Lower lobe of right lung (tissue), 2 donors: ENCODE results near the gene ZG16B. TPM values are rescaled to one million over a fixed set of nuclear protein-coding genes. Genes with fewer than 3 reads are reported as not detected.
A peak's percentile ranks its signal among the peaks of the same experiment; 100 is the strongest.

Source experiments
- ATAC-seq, 2 donors: fragments of 200-7000 bp; cut with Tn5 transposase; one replicate each; pipeline ENCODE4 v1.9.1; 2020 to 2022; ENCODE audit warnings: mild to moderate bottlenecking in 2 of 2, moderate library complexity in 2 of 2
- DNase-seq: peaks from one replicate; pipeline ENCODE4 v3.0.0-alpha.2; 2020
- H3K27ac ChIP-seq: fragments of 200-600 bp; one replicate; pipeline ENCODE4 v1.8.0; 2022
- H3K27me3 ChIP-seq: fragments of 200-600 bp; one replicate; pipeline ENCODE4 v1.8.0; 2022; ENCODE audit warnings: low read depth
- H3K36me3 ChIP-seq: fragments of 200-600 bp; one replicate; pipeline ENCODE4 v1.8.0; 2022; ENCODE audit warnings: mild to moderate bottlenecking
- H3K4me1 ChIP-seq: fragments of 200-600 bp; one replicate; pipeline ENCODE4 v1.8.0; 2022
- H3K4me3 ChIP-seq: fragments of 200-600 bp; one replicate; pipeline ENCODE4 v1.8.0; 2022; ENCODE audit warnings: mild to moderate bottlenecking
- H3K9me3 ChIP-seq: fragments of 200-600 bp; one replicate; pipeline ENCODE4 v1.8.0; 2022
- CTCF ChIP-seq: fragments of 200-600 bp; IDR thresholded peaks from one replicate; pipeline ENCODE4 v1.8.0; 2022; ENCODE audit warnings: antibody characterized with exemption, mild to moderate bottlenecking
- intact Hi-C: fragments of 100-400 bp; cut with DNase I; formaldehyde crosslinking; loops from one replicate; pipeline ENCODE4 v1.11.0; 2022
- total RNA-seq: library from RNA; stranded (reverse); fragmentation: NEBNext Ultra II Directional; extraction: Animal tissue kit (Norgen Biotek cat#: 25700); gene quantifications from one replicate; pipeline ENCODE4 v1.2.1, GENCODE V29; 2021
- donor health status: DM: no; HTN: yes; CAD: no; lungs with severe emphysema.

ZG16B gene
- total RNA-seq, 1 donor from 2014 or later, result 4.5 TPM

DNA sequence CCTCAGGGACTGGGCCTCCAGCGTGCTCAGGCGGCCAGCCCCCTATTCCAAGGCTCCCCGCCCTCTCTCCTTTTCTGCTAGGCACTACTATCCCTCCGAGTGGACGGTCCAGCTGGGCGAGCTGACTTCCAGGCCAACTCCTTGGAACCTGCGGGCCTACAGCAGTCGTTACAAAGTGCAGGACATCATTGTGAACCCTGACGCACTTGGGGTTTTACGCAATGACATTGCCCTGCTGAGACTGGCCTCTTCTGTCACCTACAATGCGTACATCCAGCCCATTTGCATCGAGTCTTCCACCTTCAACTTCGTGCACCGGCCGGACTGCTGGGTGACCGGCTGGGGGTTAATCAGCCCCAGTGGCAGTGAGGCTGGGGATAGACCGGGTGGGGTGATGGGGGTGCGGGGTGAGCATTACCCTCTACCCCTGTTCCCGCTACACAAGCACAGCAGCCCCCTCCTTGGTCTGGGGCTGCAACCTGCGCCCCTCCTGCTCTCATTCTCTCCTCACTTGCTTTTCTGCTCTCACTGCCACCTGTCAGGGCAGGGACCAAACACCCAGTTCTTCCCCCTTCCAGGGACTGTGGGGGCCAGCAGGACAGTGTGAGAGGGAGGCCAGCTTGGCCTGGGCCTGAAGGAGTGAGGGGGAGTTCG is 30.8 kb upstream of the ZG16B start:
- H3K4me1 ChIP-seq, result no peaks in the 10 kb centered on the region
- H3K27ac ChIP-seq, result peak overlapping the region; percentile 64
- peaks cover 9% of the 10 kb centered on the region for H3K9me3 ChIP-seq
- peaks cover 12% of the 10 kb centered on the region for H3K27me3 ChIP-seq
- no peaks in the 10 kb centered on the region for H3K36me3 ChIP-seq
- intact Hi-C loops, result no loop called here
- no peak for TF ChIP-seq CTCF
- no peak overlapping the region for H3K4me3 ChIP-seq
- ATAC-seq, result peak; percentile 13 to 63
- peak; percentile 45 for DNase-seq

- intact Hi-C loops, result no loop called here
- TF ChIP-seq CTCF, result no peak
- H3K4me1 ChIP-seq, result no peaks in the 10 kb centered on the region
- peaks cover 11% of the 10 kb centered on the region for H3K9me3 ChIP-seq
- H3K36me3 ChIP-seq, result no peaks in the 10 kb centered on the region
- peaks cover 12% of the 10 kb centered on the region for H3K27me3 ChIP-seq
- DNase-seq (peak; percentile 65), ATAC-seq (peak; percentile 94 to 96)
- H3K27ac ChIP-seq, result peak overlapping the region; percentile 64
- H3K4me3 ChIP-seq, result no peak overlapping the region
Observed at GRCh38 chr16:2799859-2800226, 30.3 kb upstream of the ZG16B start.

- Histone ChIP-seq H3K27ac (no peak overlapping the region), H3K27me3 (peaks cover 9% of the 10 kb centered on the region), H3K36me3 (no peaks in the 10 kb centered on the region), H3K9me3 (peaks cover 11% of the 10 kb centered on the region), H3K4me3 (no peak overlapping the region), H3K4me1 (no peaks in the 10 kb centered on the region)
- TF ChIP-seq CTCF, result no peak
- DNase-seq (no peak), ATAC-seq (no peak)
- intact Hi-C loops, result no loop called here
Observed at GRCh38 chr16:2803545-2804195, 26.4 kb upstream of the ZG16B start.

DNA sequence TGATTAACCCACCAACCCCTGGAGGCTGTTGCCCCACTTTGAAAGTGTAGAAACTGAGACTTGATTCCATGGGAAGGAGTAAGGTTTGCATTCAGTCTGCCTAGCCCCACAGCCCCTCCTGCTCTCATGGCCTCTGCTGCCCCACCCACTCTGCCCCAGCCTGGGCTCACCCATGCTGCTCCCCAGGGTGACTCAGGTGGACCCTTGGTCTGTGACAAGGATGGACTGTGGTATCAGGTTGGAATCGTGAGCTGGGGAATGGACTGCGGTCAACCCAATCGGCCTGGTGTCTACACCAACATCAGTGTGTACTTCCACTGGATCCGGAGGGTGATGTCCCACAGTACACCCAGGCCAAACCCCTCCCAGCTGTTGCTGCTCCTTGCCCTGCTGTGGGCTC is 25.4 kb upstream of the ZG16B start:
- DNase-seq (peak; percentile 13), ATAC-seq (no peak)
- intact Hi-C loops, result no loop called here
- no peak for TF ChIP-seq CTCF
- no peak overlapping the region for H3K27ac ChIP-seq
- H3K4me1 ChIP-seq, result no peaks in the 10 kb centered on the region
- no peak overlapping the region for H3K4me3 ChIP-seq
- H3K9me3 ChIP-seq, result peaks cover 11% of the 10 kb centered on the region
- H3K27me3 ChIP-seq, result peaks cover 5% of the 10 kb centered on the region
- no peaks in the 10 kb centered on the region for H3K36me3 ChIP-seq

DNA sequence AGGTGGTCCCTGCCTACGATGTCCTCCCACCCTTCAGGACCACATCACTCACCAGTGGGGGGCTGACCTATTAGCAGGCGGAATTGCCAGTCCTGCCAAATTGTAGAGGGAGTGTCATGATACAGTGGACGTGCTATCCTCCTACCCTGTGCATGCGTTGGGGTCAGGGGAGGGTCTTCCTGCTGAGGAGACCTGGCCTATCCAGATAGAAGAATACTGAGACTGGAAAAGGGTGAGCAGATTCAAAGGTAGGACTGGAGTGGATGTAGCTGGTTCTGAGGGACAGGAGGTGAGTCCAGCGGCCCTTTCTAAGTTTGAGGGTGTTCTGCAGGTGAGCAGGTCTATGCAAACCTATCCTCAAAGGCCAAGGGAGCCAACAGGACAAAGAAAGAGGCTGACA is 23.8 kb upstream of the ZG16B start:
- no peak overlapping the region for H3K4me3 ChIP-seq
- intact Hi-C loops, result no loop called here
- ATAC-seq (no peak), DNase-seq (peak; percentile 1)
- peaks cover 5% of the 10 kb centered on the region for H3K27me3 ChIP-seq
- no peak for TF ChIP-seq CTCF
- H3K4me1 ChIP-seq, result no peaks in the 10 kb centered on the region
- no peaks in the 10 kb centered on the region for H3K36me3 ChIP-seq
- H3K27ac ChIP-seq, result no peak overlapping the region
- H3K9me3 ChIP-seq, result peaks cover 11% of the 10 kb centered on the region
